Measurements from ENCODE around the gene LPAR3.

LPAR3 gene

DNA sequence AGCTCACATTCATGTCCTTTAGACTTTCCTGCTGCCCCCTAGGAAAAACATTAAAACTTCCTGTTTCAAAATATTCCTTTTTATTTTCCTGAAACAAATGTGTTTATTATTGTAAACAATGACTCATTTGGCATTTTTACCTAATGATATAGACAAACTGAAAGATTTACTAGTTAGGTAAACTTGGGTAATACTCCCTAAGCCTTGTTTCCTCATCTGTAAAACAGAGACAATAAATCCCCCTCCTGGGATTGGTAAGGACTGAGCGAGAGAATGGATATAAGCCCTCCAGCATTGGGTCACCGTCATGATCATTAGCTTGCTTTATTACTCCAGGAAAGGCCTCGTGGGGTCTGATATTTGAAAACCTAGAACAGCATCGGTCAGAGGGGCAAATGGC lies 59.8 kb downstream of the LPAR3 start (continued):
- TF ChIP-seq ZNF211 (tag by site-specific recombination; IDR thresholded peaks at IDR 0.05; ENCODE audit: low read depth) (no peak), ZNF660 (tag by site-specific recombination; IDR thresholded peaks at IDR 0.05) (no peak), ZBTB1 (tag by site-specific recombination; IDR thresholded peaks at IDR 0.05) (0 out of 2 replicates have a peak, but pooled peaks have one; percentile 32), ZNF837 (tag by site-specific recombination; IDR thresholded peaks at IDR 0.05) (no peak), ZNF792 (tag by site-specific recombination; IDR thresholded peaks at IDR 0.05) (no peak), ZNF654 (tag by site-specific recombination; IDR thresholded peaks at IDR 0.05; ENCODE audit: low read depth) (no peak), SCRT2 (tag by site-specific recombination; IDR thresholded peaks at IDR 0.05) (no peak), ZNF48 (tag by site-specific recombination; IDR thresholded peaks at IDR 0.05) (no peak), ZBTB21 (tag by site-specific recombination; IDR thresholded peaks at IDR 0.05) (no peak), ZNF645 (tag by site-specific recombination; IDR thresholded peaks at IDR 0.05) (no peak), HOXA7 (CRISPR knock-in tag; IDR thresholded peaks at IDR 0.05; ENCODE audit: borderline replicate concordance) (no peak), ZNF302 (tag by site-specific recombination; IDR thresholded peaks at IDR 0.05; ENCODE audit: low read depth) (no peak), ZBTB8A (tag by site-specific recombination; IDR thresholded peaks at IDR 0.05) (no peak), ZNF138 (tag by site-specific recombination; IDR thresholded peaks at IDR 0.05; ENCODE audit: borderline replicate concordance) (no peak), ZNF544 (tag by site-specific recombination; IDR thresholded peaks at IDR 0.05) (no peak), SETDB1 (IDR thresholded peaks at IDR 0.05; ENCODE audit: insufficient read length, low read length) (peak; percentile 6), ZNF292 (tag by site-specific recombination; IDR thresholded peaks at IDR 0.05; ENCODE audit: borderline replicate concordance, low read depth) (no peak), KLF10 (tag by site-specific recombination; IDR thresholded peaks at IDR 0.05) (0 out of 2 replicates have a peak, but pooled peaks have one; percentile 44), ZNF529 (tag by site-specific recombination; IDR thresholded peaks at IDR 0.05; ENCODE audit: insufficient replicate concordance) (no peak), ZBTB6 (tag by site-specific recombination; IDR thresholded peaks at IDR 0.05) (no peak), ZNF416 (tag by site-specific recombination; IDR thresholded peaks at IDR 0.05) (no peak), ZSCAN30 (tag by site-specific recombination; IDR thresholded peaks at IDR 0.05) (no peak), ZNF19 (tag by site-specific recombination; IDR thresholded peaks at IDR 0.05; ENCODE audit: low read depth) (no peak), ZNF398 (tag by site-specific recombination; IDR thresholded peaks at IDR 0.05) (peak; percentile 49), KLF1 (tag by site-specific recombination; IDR thresholded peaks at IDR 0.05) (no peak)
- TF ChIP-seq, protein P1, sequence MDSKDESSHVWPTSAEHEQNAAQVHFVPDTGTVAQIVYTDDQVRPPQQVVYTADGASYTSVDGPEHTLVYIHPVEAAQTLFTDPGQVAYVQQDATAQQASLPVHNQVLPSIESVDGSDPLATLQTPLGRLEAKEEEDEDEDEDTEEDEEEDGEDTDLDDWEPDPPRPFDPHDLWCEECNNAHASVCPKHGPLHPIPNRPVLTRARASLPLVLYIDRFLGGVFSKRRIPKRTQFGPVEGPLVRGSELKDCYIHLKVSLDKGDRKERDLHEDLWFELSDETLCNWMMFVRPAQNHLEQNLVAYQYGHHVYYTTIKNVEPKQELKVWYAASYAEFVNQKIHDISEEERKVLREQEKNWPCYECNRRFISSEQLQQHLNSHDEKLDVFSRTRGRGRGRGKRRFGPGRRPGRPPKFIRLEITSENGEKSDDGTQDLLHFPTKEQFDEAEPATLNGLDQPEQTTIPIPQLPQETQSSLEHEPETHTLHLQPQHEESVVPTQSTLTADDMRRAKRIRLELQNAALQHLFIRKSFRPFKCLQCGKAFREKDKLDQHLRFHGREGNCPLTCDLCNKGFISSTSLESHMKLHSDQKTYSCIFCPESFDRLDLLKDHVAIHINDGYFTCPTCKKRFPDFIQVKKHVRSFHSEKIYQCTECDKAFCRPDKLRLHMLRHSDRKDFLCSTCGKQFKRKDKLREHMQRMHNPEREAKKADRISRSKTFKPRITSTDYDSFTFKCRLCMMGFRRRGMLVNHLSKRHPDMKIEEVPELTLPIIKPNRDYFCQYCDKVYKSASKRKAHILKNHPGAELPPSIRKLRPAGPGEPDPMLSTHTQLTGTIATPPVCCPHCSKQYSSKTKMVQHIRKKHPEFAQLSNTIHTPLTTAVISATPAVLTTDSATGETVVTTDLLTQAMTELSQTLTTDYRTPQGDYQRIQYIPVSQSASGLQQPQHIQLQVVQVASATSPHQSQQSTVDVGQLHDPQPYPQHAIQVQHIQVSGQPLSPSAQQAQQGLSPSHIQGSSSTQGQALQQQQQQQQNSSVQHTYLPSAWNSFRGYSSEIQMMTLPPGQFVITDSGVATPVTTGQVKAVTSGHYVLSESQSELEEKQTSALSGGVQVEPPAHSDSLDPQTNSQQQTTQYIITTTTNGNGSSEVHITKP (tag by site-specific recombination; IDR thresholded peaks at IDR 0.05) = peak; percentile 24; the same call in 1 of the 2 replicates
- TF ChIP-seq, protein P2, sequence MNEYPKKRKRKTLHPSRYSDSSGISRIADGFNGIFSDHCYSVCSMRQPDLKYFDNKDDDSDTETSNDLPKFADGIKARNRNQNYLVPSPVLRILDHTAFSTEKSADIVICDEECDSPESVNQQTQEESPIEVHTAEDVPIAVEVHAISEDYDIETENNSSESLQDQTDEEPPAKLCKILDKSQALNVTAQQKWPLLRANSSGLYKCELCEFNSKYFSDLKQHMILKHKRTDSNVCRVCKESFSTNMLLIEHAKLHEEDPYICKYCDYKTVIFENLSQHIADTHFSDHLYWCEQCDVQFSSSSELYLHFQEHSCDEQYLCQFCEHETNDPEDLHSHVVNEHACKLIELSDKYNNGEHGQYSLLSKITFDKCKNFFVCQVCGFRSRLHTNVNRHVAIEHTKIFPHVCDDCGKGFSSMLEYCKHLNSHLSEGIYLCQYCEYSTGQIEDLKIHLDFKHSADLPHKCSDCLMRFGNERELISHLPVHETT (tag by site-specific recombination; IDR thresholded peaks at IDR 0.05) = peak; percentile 67; the same call in 1 of the 2 replicates
- TF ChIP-seq, protein P3, sequence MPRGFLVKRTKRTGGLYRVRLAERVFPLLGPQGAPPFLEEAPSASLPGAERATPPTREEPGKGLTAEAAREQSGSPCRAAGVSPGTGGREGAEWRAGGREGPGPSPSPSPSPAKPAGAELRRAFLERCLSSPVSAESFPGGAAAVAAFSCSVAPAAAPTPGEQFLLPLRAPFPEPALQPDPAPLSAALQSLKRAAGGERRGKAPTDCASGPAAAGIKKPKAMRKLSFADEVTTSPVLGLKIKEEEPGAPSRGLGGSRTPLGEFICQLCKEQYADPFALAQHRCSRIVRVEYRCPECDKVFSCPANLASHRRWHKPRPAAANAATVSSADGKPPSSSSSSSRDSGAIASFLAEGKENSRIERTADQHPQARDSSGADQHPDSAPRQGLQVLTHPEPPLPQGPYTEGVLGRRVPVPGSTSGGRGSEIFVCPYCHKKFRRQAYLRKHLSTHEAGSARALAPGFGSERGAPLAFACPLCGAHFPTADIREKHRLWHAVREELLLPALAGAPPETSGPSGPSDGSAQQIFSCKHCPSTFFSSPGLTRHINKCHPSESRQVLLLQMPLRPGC (tag by site-specific recombination; IDR thresholded peaks at IDR 0.05) = 0 out of 2 replicates have a peak, but pooled peaks have one; percentile 52
- TF ChIP-seq, protein P4, sequence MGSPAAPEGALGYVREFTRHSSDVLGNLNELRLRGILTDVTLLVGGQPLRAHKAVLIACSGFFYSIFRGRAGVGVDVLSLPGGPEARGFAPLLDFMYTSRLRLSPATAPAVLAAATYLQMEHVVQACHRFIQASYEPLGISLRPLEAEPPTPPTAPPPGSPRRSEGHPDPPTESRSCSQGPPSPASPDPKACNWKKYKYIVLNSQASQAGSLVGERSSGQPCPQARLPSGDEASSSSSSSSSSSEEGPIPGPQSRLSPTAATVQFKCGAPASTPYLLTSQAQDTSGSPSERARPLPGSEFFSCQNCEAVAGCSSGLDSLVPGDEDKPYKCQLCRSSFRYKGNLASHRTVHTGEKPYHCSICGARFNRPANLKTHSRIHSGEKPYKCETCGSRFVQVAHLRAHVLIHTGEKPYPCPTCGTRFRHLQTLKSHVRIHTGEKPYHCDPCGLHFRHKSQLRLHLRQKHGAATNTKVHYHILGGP (tag by site-specific recombination; IDR thresholded peaks at IDR 0.05) = peak; percentile 54; the same call in 1 of the 2 replicates
